HG03025 (cell line): Measurements from ENCODE around the gene NPW.

Experiments used
- ATAC-seq: cut with Tn5 transposase; IDR thresholded peaks from one replicate; pipeline ENCODE4 v1.9.1; 2021; ENCODE audit warnings: mild to moderate bottlenecking, moderate library complexity; ENCODE audit not compliant: unreplicated experiment, low FRiP score

Gene NPW

DNA sequence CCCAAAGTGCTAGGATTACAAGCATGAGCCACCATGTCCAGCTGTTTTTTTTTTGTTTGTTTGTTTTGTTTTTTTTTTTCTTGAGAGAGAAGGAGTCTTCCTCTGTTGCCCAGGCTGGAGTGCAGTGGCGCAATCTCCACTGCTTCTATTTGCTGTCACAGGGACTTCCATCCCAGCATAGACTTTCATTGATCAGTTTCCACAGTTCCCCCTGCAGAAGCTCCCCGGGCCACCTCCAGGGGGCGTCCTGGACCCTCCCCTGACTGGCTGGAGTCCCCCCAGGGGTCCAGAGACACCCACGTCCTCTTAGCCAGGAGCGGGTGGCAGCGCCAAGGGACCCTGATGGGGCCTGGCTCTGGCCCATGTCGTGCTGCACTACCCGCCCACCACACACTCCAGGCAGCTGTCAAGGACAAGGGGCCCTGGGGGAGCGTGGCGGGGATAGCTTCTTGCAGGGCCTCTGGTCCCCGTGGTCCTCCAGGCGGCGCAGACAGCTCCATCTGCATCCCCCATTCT is 3.1 kb upstream of the NPW start:
- no peak for ATAC-seq

DNA sequence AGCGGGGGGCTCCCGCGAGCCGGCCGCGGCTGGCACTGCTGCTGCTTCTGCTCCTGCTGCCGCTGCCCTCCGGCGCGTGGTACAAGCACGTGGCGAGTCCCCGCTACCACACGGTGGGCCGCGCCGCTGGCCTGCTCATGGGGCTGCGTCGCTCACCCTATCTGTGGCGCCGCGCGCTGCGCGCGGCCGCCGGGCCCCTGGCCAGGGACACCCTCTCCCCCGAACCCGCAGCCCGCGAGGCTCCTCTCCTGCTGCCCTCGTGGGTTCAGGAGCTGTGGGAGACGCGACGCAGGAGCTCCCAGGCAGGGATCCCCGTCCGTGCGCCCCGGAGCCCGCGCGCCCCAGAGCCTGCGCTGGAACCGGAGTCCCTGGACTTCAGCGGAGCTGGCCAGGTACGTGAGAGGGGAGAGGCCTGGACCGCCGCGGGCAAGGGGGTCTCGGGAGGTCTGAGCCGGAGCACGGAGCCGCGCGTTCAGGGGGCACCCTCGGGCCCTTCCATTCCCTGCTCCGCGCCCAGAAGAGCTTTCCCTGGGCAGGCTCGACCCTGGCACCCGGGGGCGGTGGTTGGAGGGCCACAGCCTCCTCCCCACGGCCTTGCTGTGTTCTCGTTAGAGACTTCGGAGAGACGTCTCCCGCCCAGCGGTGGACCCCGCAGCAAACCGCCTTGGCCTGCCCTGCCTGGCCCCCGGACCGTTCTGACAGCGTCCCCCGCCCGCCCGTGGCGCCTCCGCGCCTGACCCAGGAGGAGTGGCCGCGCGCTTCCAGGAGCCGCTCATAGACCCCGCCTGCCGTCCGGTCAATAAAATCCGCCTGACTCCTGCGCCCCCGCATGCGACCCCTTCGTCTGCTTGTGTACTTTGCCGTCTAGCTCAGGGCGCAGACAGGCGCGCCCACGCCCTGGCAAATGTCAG is 591 bp downstream of the NPW start:
- no peak for ATAC-seq

DNA sequence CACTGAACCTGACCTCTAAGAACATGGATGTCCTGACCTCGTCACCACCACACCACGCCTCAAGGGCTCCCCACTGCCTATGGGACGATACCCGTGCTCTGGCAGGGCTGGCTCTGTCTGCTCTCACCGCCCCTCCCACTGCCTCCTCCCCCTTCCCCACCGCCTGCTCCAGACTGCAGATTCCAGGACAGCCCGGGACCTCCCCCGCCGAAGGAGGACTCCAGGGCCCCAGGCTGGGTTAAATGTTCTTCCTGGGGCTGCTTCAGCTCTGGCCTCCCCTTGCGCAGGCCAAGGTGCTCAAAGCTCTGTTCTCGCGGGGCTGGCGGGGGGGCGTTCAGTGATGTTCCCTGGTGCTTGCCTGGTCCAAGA is 3.1 kb downstream of the NPW start:
- no peak for ATAC-seq

GRCh38 chr16:2023092-2024031 is 3.8 kb downstream of the NPW start:
- no peak for ATAC-seq

DNA sequence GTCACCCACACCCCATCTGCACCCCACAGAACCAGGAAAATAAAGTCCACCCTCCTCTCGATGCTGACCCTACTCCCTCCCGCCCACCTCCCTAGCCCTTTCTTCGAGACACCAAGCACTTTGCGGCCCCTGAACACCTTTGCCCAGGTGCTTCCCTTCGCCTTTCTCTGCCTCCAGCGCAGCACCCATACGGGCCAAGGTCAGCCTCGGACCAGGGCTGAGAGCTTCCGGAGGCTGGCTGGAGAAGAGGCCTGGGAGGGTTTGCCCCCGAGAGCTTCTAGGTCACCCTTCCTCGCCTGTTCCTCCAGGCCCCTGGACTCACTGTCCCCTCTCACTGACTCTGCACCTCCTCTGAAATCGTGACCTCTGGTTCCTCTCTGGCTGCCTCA is 4.4 kb downstream of the NPW start:
- ATAC-seq: no peak

GRCh38 chr16:2025251-2025650 is 5.7 kb downstream of the NPW start:
- ATAC-seq: no peak

DNA sequence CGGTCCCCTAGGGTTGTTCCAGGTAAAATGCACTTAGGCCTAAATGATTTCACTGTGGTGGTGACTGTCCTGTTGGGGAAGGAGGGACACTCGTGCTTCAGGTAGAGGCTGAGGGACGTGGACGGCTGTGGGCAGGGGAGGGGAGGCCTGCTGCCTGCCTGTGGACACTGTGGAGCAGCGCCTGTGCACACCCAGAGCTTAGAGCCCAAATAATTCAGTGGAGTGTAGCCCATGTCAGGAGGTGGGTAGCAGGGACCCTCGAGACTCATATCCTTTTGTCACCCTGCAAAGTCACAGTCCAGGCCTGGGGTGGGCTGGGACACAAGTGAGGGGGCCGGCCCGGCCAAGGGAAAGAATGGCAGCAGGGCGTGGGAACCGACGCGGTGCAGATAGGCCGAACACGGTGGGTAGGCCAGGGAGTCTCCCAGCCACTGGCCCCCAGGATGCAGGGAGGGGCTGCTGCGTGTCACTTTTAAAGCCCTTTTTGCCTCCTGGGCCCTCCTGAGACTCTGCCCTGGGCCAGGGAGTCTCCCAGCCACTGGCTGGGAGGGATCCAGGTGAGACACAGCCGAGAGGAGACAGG is 6.4 kb downstream of the NPW start:
- ATAC-seq: no peak

GRCh38 chr16:2026461-2027023 is 7.0 kb downstream of the NPW start, which contains the start of gene NHERF2:
Gene NHERF2, plus strand, starts transcription at chr16:2026902. Its CDS starts 104 bp downstream, at chr16:2027006.
- ATAC-seq: no peak

DNA sequence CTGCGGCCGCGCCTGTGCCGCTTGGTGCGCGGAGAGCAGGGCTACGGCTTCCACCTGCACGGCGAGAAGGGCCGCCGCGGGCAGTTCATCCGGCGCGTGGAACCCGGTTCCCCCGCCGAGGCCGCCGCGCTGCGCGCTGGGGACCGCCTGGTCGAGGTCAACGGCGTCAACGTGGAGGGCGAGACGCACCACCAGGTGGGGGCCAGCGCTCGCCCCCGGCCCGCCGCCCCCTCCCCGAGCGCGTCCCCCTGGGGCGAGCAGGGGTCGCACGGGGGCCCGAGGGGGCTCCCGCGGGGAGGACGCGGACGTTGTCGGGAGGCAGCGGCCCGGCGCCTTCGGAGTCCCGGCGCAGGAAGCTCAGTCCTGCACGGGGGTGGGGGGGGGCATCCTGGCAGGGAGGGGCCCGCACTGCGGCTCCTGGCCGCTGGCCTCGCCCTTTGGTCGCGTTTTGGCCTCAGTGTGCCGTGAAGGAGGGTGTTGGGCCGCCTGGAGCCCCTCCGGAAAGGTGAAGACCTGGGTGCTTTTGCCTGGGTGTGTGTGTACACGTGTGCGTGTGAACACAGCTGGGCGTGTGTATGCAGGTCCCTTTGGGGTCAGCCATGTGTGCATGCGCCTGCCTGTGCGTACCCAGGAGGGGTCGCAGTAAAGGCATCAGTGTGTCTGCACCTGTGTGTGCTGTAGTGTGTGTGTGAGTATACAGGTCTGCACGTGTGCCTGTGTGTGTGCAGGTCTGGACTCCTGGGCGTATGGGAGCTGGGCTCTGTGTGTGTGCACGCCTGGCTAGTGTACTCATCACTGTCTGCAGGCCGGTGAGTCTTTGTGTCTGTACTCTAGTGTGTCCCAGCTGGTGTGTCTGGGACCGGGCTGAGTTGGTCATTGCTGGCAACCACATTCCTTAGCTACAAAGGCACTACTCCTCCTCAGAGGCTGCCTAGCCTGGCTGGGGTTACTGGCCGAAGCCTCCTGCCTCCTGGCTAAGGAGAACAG is 7.7 kb downstream of the NPW start:
- ATAC-seq: no peak

- no peak for ATAC-seq
These were observed 8.6 kb downstream of the NPW start for GRCh38 chr16:2028146-2028545.

- no peak for ATAC-seq
These were observed 9.1 kb downstream of the NPW start for GRCh38 chr16:2028620-2029220.

DNA sequence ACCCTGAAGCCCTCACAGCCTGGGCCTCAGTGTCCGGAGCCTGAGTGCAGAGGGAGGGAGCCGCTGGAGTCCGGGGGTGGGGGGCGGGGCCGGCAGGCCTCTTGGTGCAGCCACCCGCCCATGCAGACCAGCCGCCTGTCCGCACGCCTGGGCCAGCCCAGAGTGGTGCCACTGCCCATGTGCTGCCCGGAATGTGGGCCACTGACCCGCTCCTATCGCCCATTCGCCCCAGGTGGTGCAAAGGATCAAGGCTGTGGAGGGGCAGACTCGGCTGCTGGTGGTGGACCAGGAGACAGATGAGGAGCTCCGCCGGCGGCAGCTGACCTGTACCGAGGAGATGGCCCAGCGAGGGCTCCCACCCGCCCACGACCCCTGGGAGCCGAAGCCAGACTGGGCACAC is 9.8 kb downstream of the NPW start:
- ATAC-seq: no peak

DNA sequence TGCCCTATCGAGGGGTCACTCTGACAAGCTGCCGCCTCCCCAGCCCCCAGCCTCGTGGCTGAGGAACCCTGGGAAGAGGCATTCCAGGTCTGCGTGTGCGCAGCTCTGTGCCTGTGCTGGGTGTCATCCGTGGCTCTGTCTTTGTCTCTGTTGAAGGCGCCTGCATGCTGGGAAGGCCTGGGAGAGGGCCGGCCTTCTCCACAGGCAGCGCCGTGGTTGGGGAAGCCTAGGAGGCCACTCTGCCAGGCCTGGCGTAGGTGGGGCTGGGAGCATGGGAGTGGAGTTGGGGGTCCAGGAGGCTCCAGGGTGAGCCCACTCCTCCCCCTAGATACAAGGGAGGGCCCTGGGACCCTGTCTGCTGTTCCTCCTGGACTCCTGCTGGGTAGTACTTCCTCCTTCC is 10.5 kb downstream of the NPW start:
- no peak for ATAC-seq

- no peak for ATAC-seq
These were observed 11.5 kb downstream of the NPW start for GRCh38 chr16:2031081-2031577.

GRCh38 chr16:2032285-2033056 is 12.9 kb downstream of the NPW start:
- ATAC-seq: no peak

GRCh38 chr16:2033057-2033908 is 13.7 kb downstream of the NPW start:
- ATAC-seq: no peak
